GM21528 (cell line): ENCODE results near the gene TMEM151A.
"Not testable (repeated sequence)": the region's sequence is repeated elsewhere in the genome, so short reads cannot be mapped to it uniquely, and the experiment has no call there.

Experiments used
- ATAC-seq: cut with Tn5 transposase; IDR thresholded peaks from one replicate; pipeline ENCODE4 v1.9.1; 2021; ENCODE audit warnings: mild to moderate bottlenecking, moderate library complexity; ENCODE audit not compliant: unreplicated experiment, low FRiP score

TMEM151A gene

DNA sequence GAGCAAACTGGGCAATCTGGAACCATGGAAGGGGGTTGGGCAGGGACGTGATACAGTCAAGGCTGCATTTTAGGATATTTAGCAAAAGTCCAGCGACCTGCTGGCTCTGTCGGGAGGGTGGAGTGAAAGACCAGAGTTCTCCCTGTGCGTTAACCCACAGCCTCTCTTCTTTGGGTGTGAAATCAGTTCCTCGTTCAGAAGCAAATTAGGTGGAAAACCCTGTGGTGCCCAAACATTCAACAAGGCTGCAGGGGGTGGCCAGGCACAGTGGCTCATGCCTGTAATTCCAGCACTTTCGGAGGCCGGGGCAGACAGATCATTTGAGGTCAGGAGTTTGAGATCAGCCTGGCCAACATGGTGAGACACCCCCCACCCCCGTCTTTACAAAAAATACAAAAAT lies 5.9 kb downstream of the TMEM151A start:
- no peak for ATAC-seq

GRCh38 chr11:66299186-66299585 lies 7.5 kb downstream of the TMEM151A start:
- ATAC-seq: no peak

- no peak for ATAC-seq
Observed at GRCh38 chr11:66302656-66303055, 11.0 kb downstream of the TMEM151A start.

GRCh38 chr11:66309475-66309874 lies 17.8 kb downstream of the TMEM151A start:
- ATAC-seq: no peak

DNA sequence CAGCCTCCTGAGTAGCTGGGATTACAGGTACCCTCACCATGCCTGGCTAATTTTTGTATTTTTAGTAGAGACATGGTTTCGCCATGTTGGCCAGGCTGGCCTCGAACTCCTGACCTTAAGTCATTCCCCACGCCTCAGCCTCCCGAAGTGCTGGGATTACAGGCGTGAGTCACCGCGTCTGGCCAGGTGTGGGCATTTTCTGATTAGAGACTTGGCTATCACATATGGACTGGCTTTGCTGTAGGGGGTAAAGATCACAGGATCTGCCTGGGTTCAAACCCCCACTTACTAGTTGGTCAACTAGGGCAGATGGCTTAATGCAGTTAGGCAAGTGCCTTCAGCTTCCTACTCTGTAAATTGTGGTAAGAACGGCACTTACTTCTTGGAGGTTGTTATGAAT lies 18.6 kb downstream of the TMEM151A start:
- ATAC-seq: no peak

DNA sequence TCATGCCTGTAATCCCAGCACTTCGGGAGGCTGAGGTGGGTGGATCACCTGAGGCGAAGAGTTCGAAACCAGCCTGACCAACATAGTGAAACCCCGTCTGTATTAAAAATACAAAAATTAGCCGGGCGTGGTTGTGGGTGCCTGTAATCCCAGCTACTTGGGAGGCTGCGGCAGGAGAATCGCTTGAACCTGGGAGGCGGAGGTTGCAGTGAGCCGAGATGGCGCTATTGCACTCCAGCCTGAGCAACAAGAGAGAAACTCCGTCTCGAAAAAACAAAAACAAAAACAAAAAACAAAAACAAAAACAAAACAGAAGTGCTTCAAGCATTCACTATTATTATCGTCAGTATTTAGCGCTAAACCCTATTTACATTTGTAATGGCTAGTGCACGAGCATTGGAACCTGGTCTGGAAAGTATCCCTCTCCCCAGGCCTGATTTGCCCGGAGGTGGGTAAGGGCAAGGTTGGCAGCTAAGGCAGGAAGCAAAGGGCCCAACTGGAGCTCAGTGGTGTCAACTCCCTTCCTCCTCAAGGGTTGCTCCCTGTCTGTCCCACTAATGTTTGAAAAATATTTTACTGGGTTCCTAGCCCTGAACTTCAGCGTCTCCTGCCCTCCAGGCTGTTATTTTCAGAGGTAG lies 19.2 kb downstream of the TMEM151A start:
- ATAC-seq: not testable (repeated sequence)

- ATAC-seq: peak; percentile 3
Observed at GRCh38 chr11:66311470-66311964, 19.8 kb downstream of the TMEM151A start.

DNA sequence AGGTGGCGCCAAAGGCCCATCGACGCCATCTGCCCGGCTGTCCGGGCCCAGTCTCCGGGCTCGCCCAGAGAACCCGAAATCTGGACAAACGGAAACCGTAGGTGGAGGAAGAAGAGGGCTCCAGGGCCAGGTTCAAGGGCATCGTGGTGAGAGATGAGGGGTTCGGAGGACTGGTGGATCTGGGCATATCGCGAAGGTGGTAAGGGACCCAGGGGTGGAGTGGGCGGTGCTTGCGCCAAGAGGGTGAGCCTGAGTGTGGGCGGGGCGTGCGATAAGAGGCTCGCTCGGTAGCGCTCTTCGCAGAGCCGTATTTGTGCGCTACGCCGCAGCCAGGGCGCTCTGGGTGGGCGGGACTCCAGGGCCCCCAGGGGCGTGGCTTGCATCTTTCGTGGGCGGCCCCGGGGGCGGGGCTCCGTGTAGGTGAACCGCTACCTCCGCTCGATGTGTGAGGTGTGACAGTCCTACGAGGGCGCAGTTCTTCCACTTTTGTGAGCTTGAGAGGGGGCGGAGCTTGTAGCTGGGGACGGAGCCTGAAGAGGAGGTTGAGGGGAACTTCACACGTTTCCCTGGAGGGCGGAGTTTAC lies 20.4 kb downstream of the TMEM151A start:
- ATAC-seq: peak; percentile 55

- ATAC-seq: peak; percentile 59
Observed at GRCh38 chr11:66312549-66313320, 21.0 kb downstream of the TMEM151A start.

GRCh38 chr11:66313321-66314185 lies 21.9 kb downstream of the TMEM151A start:
- ATAC-seq: no peak

DNA sequence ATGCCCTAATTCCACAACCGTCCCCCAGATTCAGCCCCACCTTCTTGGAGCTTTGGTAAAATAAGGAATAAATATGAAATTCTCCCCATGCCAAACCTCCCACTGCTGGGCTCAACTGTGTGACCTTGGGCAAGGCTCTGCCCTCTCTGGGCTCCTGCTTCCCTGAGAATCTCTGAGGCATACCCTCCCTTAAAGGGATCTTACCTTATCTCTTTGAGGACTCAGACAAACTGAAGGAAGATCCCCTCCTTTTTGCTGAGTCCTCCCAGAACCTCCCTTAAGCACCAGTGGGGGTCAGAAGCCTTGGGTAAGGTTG lies 22.4 kb downstream of the TMEM151A start:
- ATAC-seq: no peak

DNA sequence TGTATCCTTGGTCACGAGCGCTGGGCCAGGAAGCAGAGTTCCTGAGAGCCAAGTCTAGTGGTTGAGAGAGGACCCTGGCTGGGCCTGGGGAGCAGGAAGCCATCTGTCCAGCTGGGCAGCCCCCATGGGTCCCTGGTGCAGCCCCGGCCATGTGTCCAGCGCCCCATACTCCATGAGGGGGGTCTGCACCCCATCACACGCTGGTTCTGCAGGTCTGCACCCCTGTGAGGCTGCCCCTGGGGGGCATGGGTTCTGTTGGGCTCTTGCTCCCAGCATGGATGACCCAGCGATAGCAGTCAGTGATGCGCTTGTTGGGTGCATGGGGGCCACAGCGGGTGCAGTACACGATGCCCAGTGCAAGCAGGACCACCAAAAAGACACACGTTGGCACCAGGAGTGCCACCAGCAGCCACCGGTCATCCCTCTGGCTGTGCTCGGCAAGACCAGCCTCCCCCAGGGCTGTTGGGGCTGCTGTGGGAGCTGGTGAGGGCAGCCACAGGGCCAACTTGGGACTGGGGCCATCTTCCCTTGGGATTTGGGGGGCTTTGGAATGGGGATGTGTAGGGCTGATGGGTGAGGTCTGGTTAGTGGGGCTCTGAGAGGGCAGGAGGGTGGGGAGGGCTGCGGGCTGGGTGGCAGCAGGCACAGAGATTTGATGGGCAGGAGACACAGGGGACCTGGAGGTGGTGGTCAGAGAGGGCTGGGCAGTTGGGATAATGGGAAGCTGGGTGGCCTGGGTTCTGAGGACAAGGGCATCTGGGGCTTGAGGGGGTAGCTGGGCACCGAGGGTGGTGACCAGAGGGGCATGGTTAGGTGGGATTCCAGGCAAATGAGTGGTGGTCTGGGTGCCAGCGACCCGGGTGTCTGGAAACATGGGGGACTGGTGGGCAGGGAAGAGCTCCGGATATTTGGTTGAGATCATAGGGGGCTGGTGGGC lies 23.1 kb downstream of the TMEM151A start:
- ATAC-seq: no peak

DNA sequence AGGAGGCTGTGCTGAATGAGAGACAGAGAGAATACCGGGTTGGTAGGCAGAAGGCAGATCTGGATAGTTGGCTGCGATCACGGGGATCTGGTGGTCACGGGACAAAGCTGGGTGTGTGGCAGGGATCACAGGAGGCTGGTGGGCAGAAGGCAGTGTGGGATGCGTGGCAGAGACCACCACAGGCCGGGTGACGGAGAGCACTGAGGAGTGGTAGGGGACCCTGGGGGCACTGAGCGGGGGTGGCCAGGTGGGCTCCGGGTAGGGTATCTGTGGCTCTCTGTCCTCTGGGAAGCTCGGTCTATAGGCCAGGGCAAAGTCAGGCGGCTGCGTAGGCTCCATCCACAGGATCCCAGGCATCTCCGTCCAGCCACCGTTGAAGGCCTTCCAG lies 23.8 kb downstream of the TMEM151A start:
- no peak for ATAC-seq

DNA sequence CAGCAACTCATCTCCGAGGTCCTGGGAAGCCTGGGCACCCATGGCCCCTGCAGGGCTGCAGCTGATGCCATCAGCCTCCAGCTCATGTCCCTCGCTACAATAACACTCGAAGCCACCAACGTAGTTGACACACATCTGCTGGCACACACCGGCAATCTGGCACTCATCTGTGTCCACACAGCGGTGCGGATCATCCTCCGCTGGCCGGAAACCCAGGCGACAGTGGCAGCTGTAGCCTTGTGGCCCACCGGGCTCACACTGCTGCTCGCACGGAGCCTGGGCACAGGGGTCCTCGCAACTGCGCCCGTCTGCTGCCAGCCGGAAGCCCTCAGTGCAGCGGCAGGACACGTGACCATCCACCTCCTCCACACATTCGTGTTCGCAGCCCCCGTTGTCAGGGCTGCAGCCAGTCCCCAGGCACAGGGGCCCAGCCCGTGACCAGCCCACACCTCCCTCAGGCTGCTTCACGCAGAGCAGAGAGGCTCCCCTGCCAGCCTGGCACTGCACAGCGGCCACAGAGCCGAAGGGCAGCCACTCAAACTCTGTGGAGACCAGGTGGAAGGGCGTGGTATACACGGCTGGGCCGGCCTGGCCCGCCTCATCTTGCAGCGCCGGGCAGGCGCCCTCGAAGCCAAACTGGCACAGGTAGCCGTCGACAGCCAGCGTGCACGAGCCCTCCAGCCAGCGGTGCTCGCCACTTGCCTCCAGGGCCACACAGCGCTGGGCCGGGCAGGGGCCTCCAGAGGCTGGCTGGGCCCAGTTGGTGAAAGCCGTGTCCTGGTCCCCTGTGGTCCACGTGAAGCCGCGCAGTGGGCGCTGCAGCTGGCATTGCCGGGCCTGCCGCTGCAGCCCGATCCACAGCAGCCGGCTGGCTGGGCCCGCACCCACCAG lies 24.5 kb downstream of the TMEM151A start:
- ATAC-seq: no peak

DNA sequence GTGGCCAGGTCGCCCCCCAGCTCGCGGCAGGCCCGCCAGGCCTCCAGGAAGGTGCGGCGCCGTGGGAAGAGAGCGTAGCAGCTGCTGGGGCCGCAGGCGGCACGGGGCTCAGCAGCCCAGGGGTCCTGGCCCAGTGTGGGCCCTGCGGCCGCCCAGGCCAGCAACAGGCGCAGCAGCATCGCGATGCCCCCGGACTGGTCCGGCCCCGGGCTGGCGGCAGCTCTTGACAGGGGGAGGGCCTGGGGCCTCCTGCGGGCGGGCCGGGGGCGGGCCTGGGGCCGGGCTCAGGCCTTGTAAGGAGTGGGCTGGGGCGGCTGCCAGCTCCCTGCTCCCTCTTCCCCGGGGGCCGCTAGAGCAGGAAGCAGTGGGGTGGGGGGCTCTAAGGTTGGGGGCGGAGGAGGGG lies 25.2 kb downstream of the TMEM151A start, which contains the start of gene CD248:
Gene CD248 (minus strand): TSS at position 196 of the 403 bp plus-strand sequence. CDS start 17 bp downstream, at position 179.
- no peak for ATAC-seq

GRCh38 chr11:66317322-66317722 lies 25.6 kb downstream of the TMEM151A start:
- no peak for ATAC-seq

GRCh38 chr11:66317723-66318599 lies 26.3 kb downstream of the TMEM151A start:
- ATAC-seq: no peak

GRCh38 chr11:66318600-66318970 lies 26.9 kb downstream of the TMEM151A start:
- no peak for ATAC-seq
